Esophagus squamous epithelium (tissue), 5 donors: ENCODE data around the gene B3GAT1. TPM values are rescaled to one million over a fixed set of nuclear protein-coding genes. Genes with fewer than 3 reads are reported as not detected.
"Not testable (repeated sequence)": the region's sequence is repeated elsewhere in the genome, so short reads cannot be mapped to it uniquely, and the experiment has no call there.

ENCODE experiments used
- DNase-seq: peaks from one replicate; lab custom pipeline; 2025; lab: John Stamatoyannopoulos, UW
- H3K27ac ChIP-seq, 4 donors: fragments of 200-600 bp; sonication (generic); one replicate each; pipeline ENCODE4 v1.5.1; 2016 to 2019; ENCODE audit warnings: mild to moderate bottlenecking in 1 of 4
- H3K27me3 ChIP-seq, 4 donors: fragments of 200-600 bp; sonication (generic); 1 replicate in 3 of 4; 2 replicates in 1 of 4; pipeline versions ENCODE4 v1.5.1 to v1.6.0; 2017 to 2021; ENCODE audit warnings: antibody characterized with exemption in 1 of 4
- H3K36me3 ChIP-seq, 3 donors: fragments of 200-600 bp; sonication (generic); one replicate each; pipeline ENCODE4 v1.5.1; 2016 to 2019
- H3K4me1 ChIP-seq, 3 donors: fragments of 200-600 bp; sonication (generic); one replicate each; pipeline ENCODE4 v1.5.1; 2017 to 2019
- H3K4me3 ChIP-seq, 4 donors: fragments of 200-600 bp; sonication (generic); 1 replicate in 3 of 4; 2 replicates in 1 of 4; pipeline ENCODE4 v1.5.1; 2016 to 2019; ENCODE audit warnings: mild to moderate bottlenecking in 2 of 4, moderate library complexity in 1 of 4
- H3K9me3 ChIP-seq, 3 donors: fragments of 200-600 bp; sonication (generic); one replicate each; pipeline ENCODE4 v1.5.1; 2016 to 2019
- POLR2A ChIP-seq, 4 donors: fragments of 450-650 bp; IDR thresholded peaks; one replicate each; pipeline ENCODE4 v1.6.1; 2017; ENCODE audit warnings: antibody characterized with exemption in 4 of 4, mild to moderate bottlenecking in 4 of 4, moderate library complexity in 3 of 4
- WGBS, 2 donors: methylation state at CpG; one replicate each; pipeline ENCODE4 v1.1.5; 2018; 5-methylcytosine and 5-hydroxymethylcytosine counted together
- intact Hi-C: fragments of 100-400 bp; cut with DNase I; formaldehyde crosslinking; loops from one replicate; pipeline ENCODE4 v1.15.0; 2022
- total RNA-seq, 4 donors: library from RNA; depleted of rRNA; stranded (reverse); fragments of >200 nt; gene quantifications; one replicate each; pipeline ENCODE4 v1.1.0, GENCODE V29; 2016
- TF ChIP-seq, protein P1 (sequence below), 6 experiments: fragments of 450-650 bp in 4 of 6; fragments of 200-600 bp in 2 of 6; sonication (generic) in 2 of 6; IDR thresholded peaks; one replicate each; pipeline ENCODE4 v1.5.1; 2016 to 2019; ENCODE audit warnings: antibody characterized with exemption in 6 of 6, mild to moderate bottlenecking in 4 of 6, moderate library complexity in 4 of 6
- donor health status: DM: yes; HTN: yes; CAD: no.

Gene B3GAT1
- total RNA-seq, 4 donors from 2014 or later = 0.09 to 0.94 (median 0.38) TPM; not detected in 1

DNA sequence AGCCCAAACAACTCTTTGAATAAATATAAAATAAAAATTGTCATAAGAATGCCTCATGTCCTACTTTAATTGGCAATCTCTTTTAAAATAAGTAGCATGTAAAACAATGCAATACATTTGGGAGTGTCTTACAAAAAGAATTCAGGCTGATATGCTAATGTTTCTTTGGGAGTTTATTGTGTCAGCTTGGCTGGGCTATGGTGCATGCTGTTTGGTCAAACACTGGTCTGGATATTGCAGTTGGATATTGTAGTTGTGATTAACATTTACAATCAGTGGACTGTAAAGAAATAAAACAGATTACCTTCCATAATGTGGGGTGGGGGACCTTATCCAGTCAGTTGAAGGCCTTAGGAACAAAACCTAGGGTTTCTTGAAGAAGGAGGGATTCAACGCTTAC is 37.0 kb upstream of the B3GAT1 start:
- WGBS, 2 donors = 87 to 100% methylated on average over 1 of the region's 1 CpG
- Histone ChIP-seq H3K4me1 (no peaks in the 10 kb centered on the region), H3K4me3 (no peak overlapping the region), H3K27me3 (no peaks in the 10 kb centered on the region), H3K36me3 (no peaks in the 10 kb centered on the region), H3K9me3 (peaks cover 0 to 3% (median 0%) of the 10 kb centered on the region in 3 donors), H3K27ac (no peak overlapping the region)
- no peak for DNase-seq
- intact Hi-C loops = no loop called here
- TF ChIP-seq, protein P1, sequence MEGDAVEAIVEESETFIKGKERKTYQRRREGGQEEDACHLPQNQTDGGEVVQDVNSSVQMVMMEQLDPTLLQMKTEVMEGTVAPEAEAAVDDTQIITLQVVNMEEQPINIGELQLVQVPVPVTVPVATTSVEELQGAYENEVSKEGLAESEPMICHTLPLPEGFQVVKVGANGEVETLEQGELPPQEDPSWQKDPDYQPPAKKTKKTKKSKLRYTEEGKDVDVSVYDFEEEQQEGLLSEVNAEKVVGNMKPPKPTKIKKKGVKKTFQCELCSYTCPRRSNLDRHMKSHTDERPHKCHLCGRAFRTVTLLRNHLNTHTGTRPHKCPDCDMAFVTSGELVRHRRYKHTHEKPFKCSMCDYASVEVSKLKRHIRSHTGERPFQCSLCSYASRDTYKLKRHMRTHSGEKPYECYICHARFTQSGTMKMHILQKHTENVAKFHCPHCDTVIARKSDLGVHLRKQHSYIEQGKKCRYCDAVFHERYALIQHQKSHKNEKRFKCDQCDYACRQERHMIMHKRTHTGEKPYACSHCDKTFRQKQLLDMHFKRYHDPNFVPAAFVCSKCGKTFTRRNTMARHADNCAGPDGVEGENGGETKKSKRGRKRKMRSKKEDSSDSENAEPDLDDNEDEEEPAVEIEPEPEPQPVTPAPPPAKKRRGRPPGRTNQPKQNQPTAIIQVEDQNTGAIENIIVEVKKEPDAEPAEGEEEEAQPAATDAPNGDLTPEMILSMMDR (IDR thresholded peaks at IDR 0.05) = no peak
- TF ChIP-seq POLR2A (IDR thresholded peaks at IDR 0.05) = no peak

DNA sequence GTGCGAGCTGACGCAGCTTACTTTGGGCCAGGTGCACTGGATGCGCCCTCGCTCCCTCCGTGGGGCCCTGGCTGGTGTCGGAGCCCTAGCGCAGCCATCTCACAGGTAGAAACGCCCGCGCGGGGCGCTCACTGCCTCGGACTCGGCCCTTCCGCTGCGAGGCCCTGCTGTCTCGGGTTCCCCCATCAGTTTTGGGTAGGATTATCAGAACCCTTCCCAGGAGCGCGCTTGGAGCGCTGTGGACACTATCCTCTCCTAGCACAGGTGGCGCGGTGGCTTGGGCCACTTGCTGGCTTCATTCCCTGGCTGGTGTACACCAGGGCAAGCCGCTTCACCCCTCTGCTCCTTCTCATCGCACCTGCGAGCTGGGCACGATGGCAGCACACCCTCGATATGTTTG is 35.7 kb upstream of the B3GAT1 start:
- no peak for DNase-seq
- WGBS, 2 donors = 89 to 100% methylated on average over 2 to 22 of the region's 27 CpGs
- TF ChIP-seq POLR2A (IDR thresholded peaks at IDR 0.05) = no peak
- TF ChIP-seq, protein P1 (IDR thresholded peaks at IDR 0.05) = no peak
- intact Hi-C loops = no loop called here
- Histone ChIP-seq H3K36me3 (no peaks in the 10 kb centered on the region), H3K4me3 (no peak overlapping the region), H3K27me3 (peaks cover 0 to 10% (median 0%) of the 10 kb centered on the region in 4 donors), H3K4me1 (no peaks in the 10 kb centered on the region), H3K9me3 (no peaks in the 10 kb centered on the region), H3K27ac (no peak overlapping the region)

DNA sequence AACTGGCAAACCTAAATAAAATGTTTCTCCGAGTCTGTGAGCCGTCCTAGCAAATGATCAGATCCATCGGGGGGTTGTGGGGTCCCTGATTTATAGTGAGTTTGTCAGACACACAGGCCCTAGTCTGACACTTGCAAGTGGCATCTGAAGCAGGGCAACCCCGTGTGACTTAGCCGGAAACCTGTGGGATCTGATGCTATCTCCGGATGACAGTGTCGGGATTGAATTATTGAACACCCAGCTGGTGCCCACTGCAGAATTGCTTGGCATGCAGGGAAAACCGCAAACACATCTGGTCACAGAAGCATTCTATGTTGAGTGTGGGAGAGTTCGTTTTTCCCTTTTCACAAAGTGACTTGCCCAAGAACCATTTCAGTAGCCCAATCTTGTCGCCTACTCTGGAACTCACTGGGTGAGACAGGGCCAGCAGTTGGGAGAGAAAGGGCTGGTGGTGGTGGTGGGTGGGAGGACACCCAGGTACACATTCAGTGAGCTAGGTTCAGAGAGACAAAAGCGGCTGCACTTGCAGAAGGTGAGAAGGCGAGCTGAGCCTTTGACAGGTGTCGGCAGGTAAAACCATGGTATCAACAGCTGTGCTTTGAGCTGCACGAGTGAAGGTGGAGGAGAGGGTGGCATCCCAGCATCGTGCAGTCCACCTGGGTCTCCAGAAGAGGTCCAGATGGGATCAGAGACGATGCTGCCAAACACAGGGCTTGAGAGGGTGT is 33.7 kb upstream of the B3GAT1 start:
- peaks cover 0 to 22% (median 0%) of the 10 kb centered on the region in 4 donors for H3K27me3 ChIP-seq
- no peak for DNase-seq
- no peaks in the 10 kb centered on the region for H3K36me3 ChIP-seq
- WGBS, 2 donors = 74 to 84% methylated on average over 8 to 10 of the region's 16 CpGs
- no peak overlapping the region for H3K27ac ChIP-seq
- no peaks in the 10 kb centered on the region for H3K4me1 ChIP-seq
- no peaks in the 10 kb centered on the region for H3K9me3 ChIP-seq
- intact Hi-C loops = no loop called here
- no peak overlapping the region for H3K4me3 ChIP-seq
- TF ChIP-seq, protein P1 (IDR thresholded peaks at IDR 0.05) = no peak
- TF ChIP-seq POLR2A (IDR thresholded peaks at IDR 0.05) = no peak

DNA sequence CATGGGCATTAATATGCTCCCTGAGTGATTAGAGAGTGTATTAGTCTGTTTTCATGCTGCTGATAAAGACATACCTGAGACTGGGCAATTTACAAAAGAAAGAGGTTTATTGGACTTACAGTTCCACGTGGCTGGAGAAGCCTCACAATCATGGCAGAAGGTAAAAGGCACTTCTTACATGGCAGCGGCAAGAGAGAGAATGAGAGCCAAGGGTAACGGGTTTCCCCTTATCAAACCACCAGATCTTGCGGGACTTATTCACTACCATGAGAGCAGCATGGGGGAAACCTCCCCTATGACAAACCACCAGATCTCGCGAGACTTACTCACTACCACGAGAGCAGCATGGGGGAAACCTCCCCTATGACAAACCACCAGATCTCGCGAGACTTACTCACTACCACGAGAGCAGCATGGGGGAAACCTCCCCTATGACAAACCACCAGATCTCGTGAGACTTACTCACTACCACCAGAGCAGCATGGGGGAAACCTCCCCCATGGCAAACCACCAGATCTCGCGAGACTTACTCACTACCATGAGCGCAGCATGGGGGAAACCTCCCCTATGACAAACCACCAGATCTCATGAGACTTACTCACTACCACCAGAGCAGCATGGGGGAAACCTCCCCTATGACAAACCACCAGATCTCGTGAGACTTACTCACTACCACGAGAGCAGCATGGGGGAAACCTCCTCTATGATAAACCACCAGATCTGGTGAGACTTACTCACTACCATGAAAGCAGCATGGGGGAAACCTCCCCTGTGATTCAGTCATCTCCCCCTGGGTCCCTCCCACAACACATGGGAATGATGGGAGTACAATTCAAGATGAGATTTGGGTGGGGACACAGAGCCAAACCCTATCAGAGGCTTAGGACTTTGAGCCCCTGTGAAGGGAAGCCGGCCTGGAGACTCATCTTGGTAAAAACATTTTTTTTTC is 32.4 kb upstream of the B3GAT1 start:
- intact Hi-C loops = not testable (repeated sequence)

DNA sequence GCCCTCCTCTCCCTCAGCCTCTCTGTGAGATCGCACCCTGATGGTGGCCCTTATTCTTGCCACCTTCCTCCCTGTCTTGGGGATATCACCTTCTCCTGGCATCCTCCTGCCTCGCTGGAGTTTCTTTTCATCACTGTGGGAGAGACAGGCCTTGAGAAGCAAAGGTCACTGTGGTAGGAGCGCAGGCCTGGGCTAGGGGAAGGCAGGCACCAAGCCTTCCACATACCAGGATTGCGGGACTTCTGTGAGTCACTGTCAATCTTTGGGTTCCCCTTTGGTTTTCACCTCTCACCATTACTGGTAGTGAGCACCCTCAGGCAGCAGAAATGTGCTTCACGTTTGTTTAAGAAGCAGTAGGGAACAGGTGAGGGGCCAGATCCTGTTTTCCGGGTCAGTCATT is 31.2 kb upstream of the B3GAT1 start:
- 69 to 93% methylated on average over 3 to 4 of the region's 6 CpGs for WGBS, 2 donors
- Histone ChIP-seq H3K36me3 (no peaks in the 10 kb centered on the region), H3K27me3 (peaks cover 0 to 23% (median 0%) of the 10 kb centered on the region in 4 donors), H3K4me3 (no peak overlapping the region), H3K27ac (no peak overlapping the region), H3K9me3 (no peaks in the 10 kb centered on the region), H3K4me1 (no peaks in the 10 kb centered on the region)
- TF ChIP-seq, protein P1 (IDR thresholded peaks at IDR 0.05) = no peak
- TF ChIP-seq POLR2A (IDR thresholded peaks at IDR 0.05) = no peak
- intact Hi-C loops = no loop called here
- DNase-seq = no peak

More for the DNA sequence above, 32.4 kb upstream of the B3GAT1 start:
- 69 to 71% methylated on average over 12 to 17 of the region's 17 CpGs for WGBS, 2 donors
- not testable (repeated sequence) for DNase-seq, H3K9me3 ChIP-seq, H3K4me3 ChIP-seq, H3K27ac ChIP-seq, H3K36me3 ChIP-seq, H3K4me1 ChIP-seq
- peaks cover 0 to 23% (median 0%) of the 10 kb centered on the region in 4 donors for H3K27me3 ChIP-seq
